ENCODE measurements around the gene BNC2.

DNA sequence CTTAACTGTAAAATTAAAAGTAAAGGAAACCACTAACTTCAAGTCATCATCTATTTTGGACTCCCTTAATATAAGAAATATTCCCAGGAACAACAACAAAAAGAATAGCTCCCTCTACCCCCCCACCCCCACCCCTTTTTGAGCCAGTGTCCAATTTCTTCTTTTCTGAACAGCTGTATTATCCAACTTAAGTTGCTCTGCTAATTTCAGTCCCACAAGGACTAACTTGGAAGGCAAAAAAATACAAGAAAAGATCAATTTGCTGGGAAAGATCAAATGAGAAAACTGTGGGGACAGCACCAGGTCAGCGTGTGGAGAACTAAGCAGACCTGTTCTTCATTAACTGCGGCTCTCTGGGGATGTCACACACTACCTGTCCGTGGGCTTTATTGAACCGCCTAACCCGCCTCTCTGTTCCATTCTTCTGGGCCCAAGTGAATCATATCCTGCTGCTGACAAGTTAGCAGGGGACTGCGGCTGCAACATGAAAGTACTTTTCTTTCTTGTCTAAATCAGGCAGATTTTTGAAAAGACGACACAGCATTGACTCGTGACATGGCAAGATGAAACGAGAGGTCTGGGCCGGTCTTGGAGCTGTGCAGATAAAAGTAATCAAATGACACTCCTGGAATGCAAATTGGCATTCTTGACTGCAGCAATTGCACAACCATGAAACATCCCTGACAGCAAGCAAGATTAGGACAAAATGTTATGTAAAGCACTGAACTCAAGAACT, 2.7 kb downstream of the BNC2 start:
- TF ChIP-seq, protein P1, sequence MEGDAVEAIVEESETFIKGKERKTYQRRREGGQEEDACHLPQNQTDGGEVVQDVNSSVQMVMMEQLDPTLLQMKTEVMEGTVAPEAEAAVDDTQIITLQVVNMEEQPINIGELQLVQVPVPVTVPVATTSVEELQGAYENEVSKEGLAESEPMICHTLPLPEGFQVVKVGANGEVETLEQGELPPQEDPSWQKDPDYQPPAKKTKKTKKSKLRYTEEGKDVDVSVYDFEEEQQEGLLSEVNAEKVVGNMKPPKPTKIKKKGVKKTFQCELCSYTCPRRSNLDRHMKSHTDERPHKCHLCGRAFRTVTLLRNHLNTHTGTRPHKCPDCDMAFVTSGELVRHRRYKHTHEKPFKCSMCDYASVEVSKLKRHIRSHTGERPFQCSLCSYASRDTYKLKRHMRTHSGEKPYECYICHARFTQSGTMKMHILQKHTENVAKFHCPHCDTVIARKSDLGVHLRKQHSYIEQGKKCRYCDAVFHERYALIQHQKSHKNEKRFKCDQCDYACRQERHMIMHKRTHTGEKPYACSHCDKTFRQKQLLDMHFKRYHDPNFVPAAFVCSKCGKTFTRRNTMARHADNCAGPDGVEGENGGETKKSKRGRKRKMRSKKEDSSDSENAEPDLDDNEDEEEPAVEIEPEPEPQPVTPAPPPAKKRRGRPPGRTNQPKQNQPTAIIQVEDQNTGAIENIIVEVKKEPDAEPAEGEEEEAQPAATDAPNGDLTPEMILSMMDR (conservative IDR thresholded peaks at IDR 0.05): no peak
- TF ChIP-seq EZH2 (IDR thresholded peaks at IDR 0.05; ENCODE audit: low read depth): no peak

Measured in PC-9 (cell line).